HEK293T (cell line): Measurements from ENCODE around the gene RARA.

Experiments used
- CTCF ChIA-PET: fragments of 350-600 bp; formaldehyde crosslinking; extraction: SDS; loops from one replicate; lab custom pipeline; 2021; ENCODE audit warnings: antibody characterized with exemption, inconsistent platforms; lab: Yijun Ruan, JAX
- POLR2A ChIA-PET: fragments of 350-600 bp; formaldehyde crosslinking; extraction: SDS; loops from one replicate; lab custom pipeline; 2020; ENCODE audit warnings: antibody characterized with exemption, inconsistent platforms; lab: Yijun Ruan, JAX
- DNase-seq: peaks from one replicate; pipeline ENCODE4 v3.0.0; 2012; ENCODE audit warnings: mixed read lengths; ENCODE audit errors: extremely low spot score
- ARNT ChIP-seq: fragments of 450-650 bp; IDR thresholded peaks from 2 replicates; pipeline ENCODE4 v1.6.1; 2017; ENCODE audit warnings: mild to moderate bottlenecking
- BHLHE40 ChIP-seq: fragments of 450-650 bp; IDR thresholded peaks from 2 replicates; pipeline ENCODE4 v1.6.1; 2016; ENCODE audit warnings: mild to moderate bottlenecking, moderate library complexity, borderline replicate concordance
- CTBP1 ChIP-seq: fragments of 450-650 bp; IDR thresholded peaks from 2 replicates; pipeline ENCODE4 v1.6.1; 2016; ENCODE audit warnings: borderline replicate concordance
- ELF4 ChIP-seq: fragments of 450-650 bp; IDR thresholded peaks from 2 replicates; pipeline ENCODE4 v1.6.1; 2017; ENCODE audit warnings: antibody characterized with exemption
- FOXA1 ChIP-seq: fragments of 450-650 bp; IDR thresholded peaks from 2 replicates; pipeline ENCODE4 v1.6.1; 2016; ENCODE audit warnings: mild to moderate bottlenecking
- FOXK2 ChIP-seq: fragments of 450-650 bp; IDR thresholded peaks from 2 replicates; pipeline ENCODE4 v1.6.1; 2016; ENCODE audit warnings: mild to moderate bottlenecking
- FOXM1 ChIP-seq: fragments of 450-650 bp; IDR thresholded peaks from 2 replicates; pipeline ENCODE4 v1.6.1; 2017; ENCODE audit warnings: mild to moderate bottlenecking, borderline replicate concordance
- HDGF ChIP-seq: fragments of 450-650 bp; IDR thresholded peaks from 2 replicates; pipeline ENCODE4 v1.6.1; 2017; ENCODE audit warnings: antibody characterized with exemption, borderline replicate concordance
- L3MBTL2 ChIP-seq: fragments of 450-650 bp; conservative IDR thresholded peaks from 2 replicates; pipeline ENCODE4 v1.6.1; 2016; ENCODE audit warnings: mild to moderate bottlenecking
- LEF1 ChIP-seq: fragments of 450-650 bp; IDR thresholded peaks from 2 replicates; pipeline ENCODE4 v1.6.1; 2017; ENCODE audit warnings: mild to moderate bottlenecking, borderline replicate concordance
- NFRKB ChIP-seq: fragments of 450-650 bp; IDR thresholded peaks from 2 replicates; pipeline ENCODE4 v1.6.1; 2016; ENCODE audit warnings: mild to moderate bottlenecking, moderate library complexity
- SP1 ChIP-seq: fragments of 450-650 bp; IDR thresholded peaks from 2 replicates; pipeline ENCODE4 v1.6.1; 2017
- SUZ12 ChIP-seq: fragments of 450-650 bp; IDR thresholded peaks from 2 replicates; pipeline ENCODE4 v1.6.1; 2016; ENCODE audit warnings: mild to moderate bottlenecking
- TARDBP ChIP-seq: fragments of 450-650 bp; IDR thresholded peaks from 2 replicates; pipeline ENCODE4 v1.6.1; 2016
- ZNF384 ChIP-seq: fragments of 450-650 bp; IDR thresholded peaks from 2 replicates; pipeline ENCODE4 v1.6.1; 2016
- TF ChIP-seq, protein P1 (sequence below): fragments of 450-650 bp; IDR thresholded peaks from 2 replicates; pipeline ENCODE4 v1.6.1; 2016

Gene RARA

DNA sequence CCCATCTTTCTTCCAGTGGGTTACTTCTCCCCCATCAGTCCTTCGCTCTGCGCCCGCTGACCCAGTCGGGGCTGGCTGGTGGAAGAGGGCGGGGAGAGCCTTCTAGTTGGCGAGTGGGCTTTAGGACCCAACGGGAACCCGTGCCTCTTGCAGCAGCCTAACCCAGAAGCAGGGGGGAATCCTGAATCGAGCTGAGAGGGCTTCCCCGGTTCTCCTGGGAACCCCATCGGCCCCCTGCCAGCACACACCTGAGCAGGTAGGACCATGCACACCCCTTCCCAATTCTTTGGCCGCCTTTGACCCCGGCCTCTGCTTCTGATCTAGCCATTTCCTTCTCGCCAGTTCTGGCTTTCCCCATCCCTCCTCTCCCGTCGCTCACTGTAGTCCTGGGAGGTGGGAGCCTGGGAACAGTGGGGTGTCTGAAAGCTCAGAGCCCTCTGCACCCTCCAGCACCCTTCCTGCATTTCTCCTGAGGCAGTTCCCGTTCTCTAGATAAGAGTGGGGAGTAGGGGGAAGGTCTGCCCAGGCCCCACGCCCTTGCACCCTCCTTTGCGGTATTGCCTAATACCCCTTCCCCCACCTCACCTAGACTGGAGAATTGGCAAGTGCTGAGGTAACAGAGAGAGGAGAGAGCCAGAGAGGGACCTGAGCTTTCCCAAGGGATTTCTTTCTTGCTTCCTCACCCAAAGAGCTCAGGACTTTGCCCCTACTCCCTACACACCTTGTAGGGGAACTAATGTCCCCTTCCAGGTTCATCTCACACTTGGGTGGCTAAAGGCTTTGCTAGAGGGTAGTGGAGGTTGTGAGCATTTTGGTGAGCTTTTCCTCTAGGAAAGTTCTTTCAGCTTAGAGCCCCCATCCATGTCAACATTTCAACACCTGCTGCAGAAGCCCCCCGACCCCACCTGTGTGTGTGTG is at the start of gene RARA:
RARA (plus strand) TSS at position 150 of the 918 bp plus-strand sequence. CDS start 22,039 bp downstream, outside the sequence.
- POLR2A ChIA-PET: interaction anchor here (1.0 to 2.1 kb wide), 5 partner anchors 8 to 53 kb away, joined by 3 to 8 read pairs (median 5); no protein-coding TSS in a partner anchor
- TF ChIP-seq SUZ12 (no peak), LEF1 (no peak), ELF4 (no peak), FOXA1 (no peak), NFRKB (no peak), HDGF (no peak), L3MBTL2 (no peak), FOXK2 (no peak), ZNF384 (no peak), TARDBP (no peak), CTBP1 (no peak), ARNT (no peak), SP1 (no peak)
- TF ChIP-seq, protein P1, sequence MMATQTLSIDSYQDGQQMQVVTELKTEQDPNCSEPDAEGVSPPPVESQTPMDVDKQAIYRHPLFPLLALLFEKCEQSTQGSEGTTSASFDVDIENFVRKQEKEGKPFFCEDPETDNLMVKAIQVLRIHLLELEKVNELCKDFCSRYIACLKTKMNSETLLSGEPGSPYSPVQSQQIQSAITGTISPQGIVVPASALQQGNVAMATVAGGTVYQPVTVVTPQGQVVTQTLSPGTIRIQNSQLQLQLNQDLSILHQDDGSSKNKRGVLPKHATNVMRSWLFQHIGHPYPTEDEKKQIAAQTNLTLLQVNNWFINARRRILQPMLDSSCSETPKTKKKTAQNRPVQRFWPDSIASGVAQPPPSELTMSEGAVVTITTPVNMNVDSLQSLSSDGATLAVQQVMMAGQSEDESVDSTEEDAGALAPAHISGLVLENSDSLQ: no peak
- CTCF ChIA-PET: interaction anchor here (0.7 to 3.0 kb wide), 3 partner anchors 46 to 80 kb away, joined by 3 to 25 read pairs (median 5); no protein-coding TSS in a partner anchor
- DNase-seq: no peak

- CTCF ChIA-PET: interaction anchor here (0.6 kb wide), 1 partner anchor 147 kb away, joined by 5 read pairs; no protein-coding TSS in a partner anchor
- DNase-seq: no peak
- POLR2A ChIA-PET: interaction anchor here (1.2 kb wide), 1 partner anchor 29 kb away, joined by 3 read pairs; the partner anchor contains the start of gene CDC6
- TF ChIP-seq FOXK2 (no peak), TARDBP (no peak), BHLHE40 (no peak), NFRKB (no peak), CTBP1 (no peak), SUZ12 (no peak), ZNF384 (no peak), HDGF (no peak), ELF4 (no peak), FOXM1 (no peak), LEF1 (no peak)
These were observed 49.5 kb upstream of the RARA start for GRCh38 chr17:40259505-40259904.

DNA sequence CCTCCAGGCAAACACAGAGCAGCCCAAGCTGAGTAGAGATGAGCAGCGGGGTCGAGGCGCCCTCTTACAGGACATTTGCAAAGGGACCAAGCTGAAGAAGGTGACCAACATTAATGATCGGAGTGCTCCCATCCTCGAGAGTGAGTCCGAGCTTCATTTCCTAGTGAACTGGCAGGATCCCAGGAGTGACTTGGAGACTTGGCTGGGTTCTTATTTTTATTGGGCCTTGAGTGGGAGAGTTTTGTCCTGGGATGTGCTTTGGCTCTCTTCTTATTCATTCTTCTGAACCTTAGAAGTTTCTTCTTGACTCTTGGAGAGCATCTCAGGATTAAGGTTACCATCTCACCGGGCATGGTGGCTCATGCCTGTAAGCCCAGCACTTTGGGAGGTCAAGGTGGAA is 48.5 kb upstream of the RARA start:
- ChIA-PET POLR2A (interaction anchor here (1.1 kb wide), 1 partner anchor 27 kb away, joined by 3 read pairs; the partner anchor contains the start of gene CDC6), CTCF (no interaction called here)
- no peak for DNase-seq
- TF ChIP-seq FOXM1: no peak
- no peak for TF ChIP-seq SUZ12
- no peak for TF ChIP-seq LEF1
- TF ChIP-seq FOXK2: no peak

GRCh38 chr17:40264458-40265185 is 44.4 kb upstream of the RARA start:
- CTCF ChIA-PET: no interaction called here
- POLR2A ChIA-PET: no interaction called here
- TF ChIP-seq, protein P1: no peak
- TF ChIP-seq FOXA1 (no peak), CTBP1 (no peak), SP1 (no peak), TARDBP (no peak), HDGF (no peak), SUZ12 (no peak), ELF4 (no peak), NFRKB (no peak), BHLHE40 (no peak), FOXK2 (no peak), FOXM1 (no peak), ZNF384 (no peak), ARNT (no peak), LEF1 (no peak), L3MBTL2 (no peak)
- no peak for DNase-seq

GRCh38 chr17:40265337-40265736 is 43.6 kb upstream of the RARA start:
- CTCF ChIA-PET: no interaction called here
- DNase-seq: no peak
- POLR2A ChIA-PET: no interaction called here
- TF ChIP-seq FOXM1: no peak
- no peak for TF ChIP-seq SP1
- TF ChIP-seq LEF1: no peak
- no peak for TF ChIP-seq L3MBTL2
- no peak for TF ChIP-seq FOXA1
- no peak for TF ChIP-seq FOXK2
- no peak for TF ChIP-seq ZNF384
- TF ChIP-seq TARDBP: no peak
- no peak for TF ChIP-seq CTBP1
- no peak for TF ChIP-seq BHLHE40
- no peak for TF ChIP-seq NFRKB
- no peak for TF ChIP-seq HDGF
- no peak for TF ChIP-seq SUZ12
- TF ChIP-seq ARNT: no peak
- TF ChIP-seq, protein P1: no peak

- CTCF ChIA-PET: no interaction called here
- DNase-seq: no peak
- POLR2A ChIA-PET: no interaction called here
- no peak for TF ChIP-seq BHLHE40
- TF ChIP-seq LEF1: no peak
- no peak for TF ChIP-seq FOXK2
- TF ChIP-seq HDGF: no peak
- no peak for TF ChIP-seq FOXM1
- TF ChIP-seq L3MBTL2: no peak
- TF ChIP-seq, protein P1: no peak
- no peak for TF ChIP-seq CTBP1
- no peak for TF ChIP-seq SUZ12
- TF ChIP-seq ZNF384: no peak
- TF ChIP-seq FOXA1: no peak
- no peak for TF ChIP-seq ARNT
- no peak for TF ChIP-seq ELF4
- no peak for TF ChIP-seq SP1
- TF ChIP-seq NFRKB: no peak
These were observed 42.1 kb upstream of the RARA start for GRCh38 chr17:40266882-40267281.
